HFF-Myc (cell line): Measurements from ENCODE around the gene MINPP1.

Source experiments
- DNase-seq: peaks from one replicate; pipeline ENCODE4 v3.0.0-alpha.2; 2011; ENCODE audit warnings: low read depth; ENCODE audit errors: extremely low read depth
- H3K4me3 ChIP-seq: replicated peaks from 2 replicates; pipeline ENCODE4 v1.5.1; 2011; ENCODE audit warnings: low read depth, mild to moderate bottlenecking, control low read depth, low read length
- TF ChIP-seq, protein P1 (sequence below): IDR thresholded peaks from 2 replicates; pipeline ENCODE4 v1.5.1; 2012; ENCODE audit warnings: mild to moderate bottlenecking, low read depth, low read length, control low read depth; ENCODE audit errors: missing control alignments

Gene MINPP1

GRCh38 chr10:87532696-87533095, 28.0 kb downstream of the MINPP1 start:
- H3K4me3 ChIP-seq: no peak overlapping the region
- no peak for DNase-seq
- TF ChIP-seq, protein P1, sequence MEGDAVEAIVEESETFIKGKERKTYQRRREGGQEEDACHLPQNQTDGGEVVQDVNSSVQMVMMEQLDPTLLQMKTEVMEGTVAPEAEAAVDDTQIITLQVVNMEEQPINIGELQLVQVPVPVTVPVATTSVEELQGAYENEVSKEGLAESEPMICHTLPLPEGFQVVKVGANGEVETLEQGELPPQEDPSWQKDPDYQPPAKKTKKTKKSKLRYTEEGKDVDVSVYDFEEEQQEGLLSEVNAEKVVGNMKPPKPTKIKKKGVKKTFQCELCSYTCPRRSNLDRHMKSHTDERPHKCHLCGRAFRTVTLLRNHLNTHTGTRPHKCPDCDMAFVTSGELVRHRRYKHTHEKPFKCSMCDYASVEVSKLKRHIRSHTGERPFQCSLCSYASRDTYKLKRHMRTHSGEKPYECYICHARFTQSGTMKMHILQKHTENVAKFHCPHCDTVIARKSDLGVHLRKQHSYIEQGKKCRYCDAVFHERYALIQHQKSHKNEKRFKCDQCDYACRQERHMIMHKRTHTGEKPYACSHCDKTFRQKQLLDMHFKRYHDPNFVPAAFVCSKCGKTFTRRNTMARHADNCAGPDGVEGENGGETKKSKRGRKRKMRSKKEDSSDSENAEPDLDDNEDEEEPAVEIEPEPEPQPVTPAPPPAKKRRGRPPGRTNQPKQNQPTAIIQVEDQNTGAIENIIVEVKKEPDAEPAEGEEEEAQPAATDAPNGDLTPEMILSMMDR: no peak

DNA sequence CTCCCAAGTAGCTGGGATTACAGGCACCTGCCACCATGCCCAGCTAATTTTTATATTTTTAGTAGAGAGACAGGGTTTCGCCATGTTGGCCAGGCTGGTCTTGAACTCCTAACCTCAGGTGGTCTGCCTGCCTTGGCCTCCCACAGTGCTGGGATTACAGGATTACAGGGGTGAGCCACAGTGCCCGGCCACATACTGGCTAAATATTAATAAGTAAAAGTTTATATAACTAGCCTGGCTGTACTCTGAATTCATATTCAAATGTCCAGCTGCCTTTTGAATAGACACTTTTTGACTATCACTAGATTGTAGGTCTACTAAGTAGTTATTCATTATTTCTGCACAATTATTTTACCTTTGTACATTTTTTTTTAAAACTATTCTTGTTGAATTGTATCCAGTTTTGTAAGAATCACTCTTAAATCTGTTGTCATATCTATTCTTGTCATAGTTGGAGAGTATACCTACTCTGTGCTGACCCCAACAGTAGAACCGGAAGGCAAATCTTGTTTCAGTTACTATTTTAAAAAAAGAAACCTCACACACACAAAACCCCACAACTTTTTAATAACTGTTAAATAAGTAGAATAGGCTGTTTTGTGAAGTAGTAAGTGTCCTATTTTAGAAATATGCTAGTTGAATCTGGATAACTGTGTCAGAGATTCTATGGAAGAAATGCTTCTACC, 29.6 kb downstream of the MINPP1 start:
- no peak for DNase-seq
- TF ChIP-seq, protein P1: no peak
- no peak overlapping the region for H3K4me3 ChIP-seq

DNA sequence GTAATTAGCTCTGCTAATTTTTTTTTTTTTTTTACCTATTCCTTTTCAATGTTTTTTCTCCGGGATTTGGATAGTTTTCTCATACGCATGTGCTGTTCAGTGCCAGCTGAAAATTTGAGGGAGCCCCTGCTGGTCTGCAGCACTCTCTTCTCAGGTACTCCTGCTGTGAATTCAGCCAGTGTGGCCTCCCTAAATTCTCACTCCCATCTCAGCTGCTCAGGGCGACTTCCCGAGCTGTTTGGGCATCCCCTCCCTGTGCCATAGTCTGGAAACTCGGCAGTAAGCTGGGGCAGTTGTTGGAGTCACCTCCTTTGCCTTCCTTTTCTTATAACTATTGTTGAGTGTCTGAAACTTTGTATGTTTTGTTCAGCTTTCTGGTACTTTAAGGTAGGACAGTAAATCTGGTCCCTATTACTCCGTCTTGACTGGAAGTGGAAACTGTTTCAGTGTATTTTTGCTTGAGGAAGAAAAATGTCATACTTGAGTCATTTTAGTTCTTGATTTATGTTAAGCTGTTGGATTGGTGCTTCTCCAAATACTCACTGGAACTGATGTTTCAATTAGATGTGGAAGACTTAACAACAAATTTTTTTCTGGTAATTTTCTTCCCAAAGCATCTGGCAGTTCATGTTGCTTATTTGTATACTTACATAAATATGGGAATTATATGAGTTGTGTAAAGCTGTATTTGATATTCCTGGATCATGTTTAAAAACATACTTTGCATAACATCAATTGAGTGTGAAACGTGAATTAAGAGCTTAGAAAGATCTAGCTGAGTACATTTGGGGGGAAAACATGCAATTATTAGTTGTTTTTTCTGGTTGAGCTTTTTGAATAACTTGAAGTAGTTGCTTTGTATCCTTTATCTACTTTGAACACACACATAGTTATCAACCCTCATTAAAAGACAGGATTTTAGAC, 33.7 kb downstream of the MINPP1 start:
- H3K4me3 ChIP-seq: no peak overlapping the region
- TF ChIP-seq, protein P1: no peak
- no peak for DNase-seq

- no peak overlapping the region for H3K4me3 ChIP-seq
- TF ChIP-seq, protein P1: no peak
- no peak for DNase-seq
These were observed 36.4 kb downstream of the MINPP1 start for GRCh38 chr10:87541114-87541513.

DNA sequence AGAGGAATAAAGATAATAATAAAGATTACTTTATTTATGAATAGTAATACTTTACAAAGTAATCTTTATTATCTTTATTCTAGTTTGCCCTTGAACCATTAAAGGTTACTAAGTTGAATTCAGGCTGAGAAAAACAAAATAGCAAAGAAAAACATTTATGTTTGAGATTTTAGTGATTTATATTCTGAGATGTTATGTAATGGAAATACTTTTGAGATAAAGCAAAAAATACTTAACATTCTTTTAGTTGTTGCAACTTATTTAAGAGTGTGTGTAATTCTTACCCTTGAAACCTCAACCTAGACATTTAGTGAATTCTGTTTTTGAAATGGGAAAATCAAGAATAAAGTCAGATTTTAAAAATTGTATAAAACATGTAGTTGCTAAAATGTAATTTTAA, 40.0 kb downstream of the MINPP1 start:
- TF ChIP-seq, protein P1: no peak
- no peak overlapping the region for H3K4me3 ChIP-seq
- no peak for DNase-seq

DNA sequence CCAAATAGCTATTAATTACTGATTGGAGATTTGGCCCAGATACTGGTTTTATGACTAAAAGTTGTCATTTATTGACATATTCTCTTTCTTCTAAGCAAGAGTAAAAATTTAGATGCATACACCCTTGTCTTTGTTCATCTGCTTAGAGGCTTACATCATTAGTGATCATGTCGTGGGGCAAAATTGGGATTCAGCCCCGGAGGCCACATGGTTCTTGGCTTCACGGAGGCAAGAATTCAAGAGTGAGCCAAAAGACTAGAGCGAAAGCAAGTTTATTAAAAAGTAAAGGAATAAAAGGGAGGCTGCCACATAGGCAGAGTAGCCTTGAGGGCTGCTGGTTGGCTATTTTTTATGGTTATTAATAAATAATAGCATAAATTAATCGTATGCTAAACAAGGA, 41.1 kb downstream of the MINPP1 start:
- H3K4me3 ChIP-seq: no peak overlapping the region
- DNase-seq: no peak
- TF ChIP-seq, protein P1: no peak
